IMR-90 (cell line): ENCODE measurements around the gene CECR2. TPM values are rescaled to one million over a fixed set of nuclear protein-coding genes. Genes with fewer than 3 reads are reported as not detected.

ENCODE experiments used
- ATAC-seq: fragments of 200-7000 bp; cut with Tn5 transposase; 2 replicates; pipeline ENCODE4 v1.9.1; 2020; ENCODE audit warnings: low read depth, mild to moderate bottlenecking, moderate library complexity
- BruUV-seq: library from RNA; stranded (reverse); fragments of 400-500 nt; replicated peaks from 2 replicates; lab custom pipeline; 2021; lab: Mats Ljungman, UMichigan
- CTCF ChIA-PET: fragments of 300-600 bp; formaldehyde crosslinking; extraction: SDS; loops from one replicate; lab custom pipeline; 2021; ENCODE audit warnings: antibody characterized with exemption; lab: Yijun Ruan, JAX
- POLR2A ChIA-PET: fragments of 300-600 bp; sonication (Branson Sonifier 250); formaldehyde crosslinking; loops from one replicate; lab custom pipeline; 2022; ENCODE audit warnings: antibody characterized with exemption; ENCODE audit not compliant: unreplicated experiment; lab: Charles Lee
- DNase-seq: peaks from one replicate; pipeline ENCODE4 v3.0.0; 2013
- H2AFZ ChIP-seq: replicated peaks from 2 replicates; pipeline ENCODE3; 2013; ENCODE audit warnings: low read length, mild to moderate bottlenecking; ENCODE audit not compliant: poor library complexity
- H2AK5ac ChIP-seq: 2 replicates; pipeline ENCODE4 v1.6.1; 2013; ENCODE audit warnings: low read depth, low read length, inconsistent platforms
- H2AK9ac ChIP-seq: replicated peaks from 2 replicates; pipeline ENCODE3; 2013; ENCODE audit warnings: mild to moderate bottlenecking, low read depth, low read length, moderate library complexity; ENCODE audit not compliant: poor library complexity
- H2BK120ac ChIP-seq: 2 replicates; pipeline ENCODE4 v1.6.1; 2013; ENCODE audit warnings: low read depth, low read length, inconsistent platforms
- H2BK15ac ChIP-seq: 3 replicates; pipeline ENCODE4 v1.6.1; 2013; ENCODE audit warnings: low read depth, low read length, inconsistent platforms
- H2BK20ac ChIP-seq: 2 replicates; pipeline ENCODE4 v1.6.1; 2013; ENCODE audit warnings: low read depth, mild to moderate bottlenecking, inconsistent platforms, low read length, moderate library complexity
- H2BK5ac ChIP-seq: 2 replicates; pipeline ENCODE4 v1.6.1; 2013; ENCODE audit warnings: mild to moderate bottlenecking, low read depth, low read length, inconsistent platforms; ENCODE audit not compliant: poor library complexity, severe bottlenecking
- H3K14ac ChIP-seq: replicated peaks from 2 replicates; pipeline ENCODE4 v1.6.1; 2013; ENCODE audit warnings: low read depth, low read length, inconsistent platforms
- H3K18ac ChIP-seq: 2 replicates; pipeline ENCODE4 v1.6.1; 2013; ENCODE audit warnings: low read depth, low read length, control low read depth
- H3K23ac ChIP-seq: 2 replicates; pipeline ENCODE4 v1.6.1; 2013; ENCODE audit warnings: low read depth, low read length, inconsistent platforms
- H3K27ac ChIP-seq: 2 replicates; pipeline ENCODE4 v1.5.1; 2013; ENCODE audit warnings: mild to moderate bottlenecking, control low read depth, low read length; ENCODE audit not compliant: insufficient read depth
- H3K27me3 ChIP-seq: 2 replicates; pipeline ENCODE4 v1.6.1; 2013; ENCODE audit warnings: low read length; ENCODE audit not compliant: control insufficient read depth, insufficient read depth
- H3K36me3 ChIP-seq: 2 replicates; pipeline ENCODE4 v1.6.1; 2013; ENCODE audit warnings: low read length, mixed read lengths; ENCODE audit not compliant: control insufficient read depth, insufficient read depth
- H3K4ac ChIP-seq: 2 replicates; pipeline ENCODE4 v1.6.1; 2013; ENCODE audit warnings: low read depth, low read length, inconsistent platforms
- H3K4me1 ChIP-seq: 2 replicates; pipeline ENCODE4 v1.6.1; 2013; ENCODE audit warnings: low read length, mixed read lengths; ENCODE audit not compliant: control insufficient read depth, insufficient read depth
- H3K4me2 ChIP-seq: 2 replicates; pipeline ENCODE4 v1.6.1; 2013; ENCODE audit warnings: low read depth, mild to moderate bottlenecking, control low read depth, low read length, moderate library complexity
- H3K4me3 ChIP-seq: 2 replicates; pipeline ENCODE4 v1.5.1; 2013; ENCODE audit warnings: low read depth, mild to moderate bottlenecking, control low read depth, low read length, moderate library complexity; ENCODE audit not compliant: insufficient read depth
- H3K56ac ChIP-seq: 2 replicates; pipeline ENCODE4 v1.6.1; 2013; ENCODE audit warnings: low read length, inconsistent platforms; ENCODE audit not compliant: insufficient read depth; ENCODE audit errors: extremely low read depth
- H3K79me1 ChIP-seq, 2 experiments: 2 replicates each; pipeline ENCODE4 v1.6.1; 2013; ENCODE audit warnings: low read length in 2 of 2, inconsistent platforms in 1 of 2, low read depth in 1 of 2
- H3K9ac ChIP-seq: 2 replicates; pipeline ENCODE4 v1.6.1; 2013; ENCODE audit warnings: low read depth, low read length, control low read depth
- H3K9me1 ChIP-seq: 2 replicates; pipeline ENCODE4 v1.6.1; 2013; ENCODE audit warnings: low read length, inconsistent platforms; ENCODE audit not compliant: insufficient read depth
- H3K9me3 ChIP-seq: 2 replicates; pipeline ENCODE4 v1.6.1; 2013; ENCODE audit warnings: low read length; ENCODE audit not compliant: control insufficient read depth, insufficient read depth
- H4K20me1 ChIP-seq: 2 replicates; pipeline ENCODE4 v1.6.1; 2013; ENCODE audit warnings: low read length, inconsistent platforms; ENCODE audit not compliant: insufficient read depth
- H4K5ac ChIP-seq: 2 replicates; pipeline ENCODE4 v1.6.1; 2013; ENCODE audit warnings: mild to moderate bottlenecking, low read depth, low read length, control low read depth
- H4K8ac ChIP-seq, 2 experiments: 2 replicates each; pipeline ENCODE4 v1.6.1; 2013; ENCODE audit warnings: low read depth in 2 of 2, low read length in 2 of 2, control low read depth in 1 of 2, inconsistent platforms in 1 of 2
- H4K91ac ChIP-seq: 2 replicates; pipeline ENCODE4 v1.6.1; 2013; ENCODE audit warnings: low read depth, low read length, inconsistent platforms; ENCODE audit not compliant: insufficient read depth
- BHLHE40 ChIP-seq: fragments of 150-350 bp; IDR thresholded peaks from 2 replicates; pipeline ENCODE4 v1.6.1; 2016; ENCODE audit warnings: mild to moderate bottlenecking, low read depth, low read length
- CEBPB ChIP-seq: IDR thresholded peaks from 2 replicates; pipeline ENCODE4 v1.6.1; 2012; ENCODE audit warnings: low read depth, low read length, improper control_type of control experiment
- CHD1 ChIP-seq: IDR thresholded peaks from 2 replicates; pipeline ENCODE4 v1.6.1; 2012; ENCODE audit warnings: low read depth, low read length, improper control_type of control experiment
- FOS ChIP-seq: fragments of 150-350 bp; IDR thresholded peaks from 2 replicates; pipeline ENCODE4 v1.6.1; 2016; ENCODE audit warnings: low read depth, low read length
- MAFK ChIP-seq: IDR thresholded peaks from 2 replicates; pipeline ENCODE4 v1.6.1; 2012; ENCODE audit warnings: low read depth, low read length, improper control_type of control experiment
- MAZ ChIP-seq: IDR thresholded peaks from 2 replicates; pipeline ENCODE4 v1.6.1; 2012; ENCODE audit warnings: low read depth, mild to moderate bottlenecking, low read length, improper control_type of control experiment, moderate library complexity, borderline replicate concordance
- MXI1 ChIP-seq: IDR thresholded peaks from 2 replicates; pipeline ENCODE4 v1.6.1; 2012; ENCODE audit warnings: low read depth, mild to moderate bottlenecking, low read length, moderate library complexity, borderline replicate concordance
- NFE2L2 ChIP-seq: fragments of 150-350 bp; IDR thresholded peaks from 2 replicates; pipeline ENCODE4 v1.6.1; 2016; ENCODE audit warnings: low read depth, mild to moderate bottlenecking, low read length
- POLR2A ChIP-seq: IDR thresholded peaks from 2 replicates; pipeline ENCODE4 v1.6.1; 2012; ENCODE audit warnings: mild to moderate bottlenecking, low read depth, low read length
- RAD21 ChIP-seq: IDR thresholded peaks from 2 replicates; pipeline ENCODE4 v1.6.1; 2012; ENCODE audit warnings: low read length, improper control_type of control experiment
- RCOR1 ChIP-seq: IDR thresholded peaks from 2 replicates; pipeline ENCODE4 v1.6.1; 2012; ENCODE audit warnings: mild to moderate bottlenecking, low read length, improper control_type of control experiment; ENCODE audit not compliant: insufficient replicate concordance
- RFX5 ChIP-seq: IDR thresholded peaks from 2 replicates; pipeline ENCODE4 v1.8.0; 2012; ENCODE audit warnings: low read depth, mild to moderate bottlenecking, low read length, moderate library complexity
- WGBS, 2 experiments: methylation state at CpG; one replicate each; pipeline versions ENCODE4 v1.1.5 to v1.1.7; 2013; ENCODE audit warnings: missing lambda C conversion rate in 2 of 2; ENCODE audit not compliant: insufficient read length in 1 of 2; ENCODE audit errors: extremely low coverage in 2 of 2; 5-methylcytosine and 5-hydroxymethylcytosine counted together
- dilution Hi-C: fragments of 300-500 bp; cut with HindIII; formaldehyde crosslinking; loops from one replicate; pipeline ENCODE4 v1.14.3; 2018; ENCODE audit warnings: low sequenced_read_pairs; ENCODE audit not compliant: unreplicated experiment
- in situ Hi-C: fragments of 300-500 bp; cut with MboI; formaldehyde crosslinking; loops from 3 replicates; pipeline ENCODE4 v1.14.3; 2019; ENCODE audit warnings: low sequenced_read_pairs, inconsistent platforms, mixed read lengths
- intact Hi-C: fragments of 100-400 bp; cut with micrococcal nuclease; formaldehyde crosslinking; loops from 2 replicates; pipeline ENCODE4 v1.10.0; 2022
- polyA plus RNA-seq, 3 experiments: library from polyadenylated mRNA; depleted of rRNA; stranded (reverse); fragments of >200 nt; gene quantifications; 2 replicates each; pipeline ENCODE4 v1.2.3, GENCODE V29; 2012; ENCODE audit warnings: low replicate concordance in 1 of 3
- total RNA-seq: library from RNA; depleted of rRNA; stranded (reverse); fragments of >200 nt; gene quantifications from 2 replicates; pipeline ENCODE4 v1.2.3, GENCODE V29; 2012
- TF ChIP-seq, protein P1 (sequence below): fragments of 150-350 bp; IDR thresholded peaks from 2 replicates; pipeline ENCODE4 v1.6.1; 2017; ENCODE audit warnings: mild to moderate bottlenecking, antibody characterized with exemption, low read length, low read depth
- TF ChIP-seq, protein P2 (sequence below): fragments of 150-350 bp; IDR thresholded peaks from 2 replicates; pipeline ENCODE4 v1.6.1; 2016; ENCODE audit warnings: low read depth, mild to moderate bottlenecking, low read length, moderate library complexity, borderline replicate concordance
- TF ChIP-seq, protein P3 (sequence below): conservative IDR thresholded peaks from 2 replicates; pipeline ENCODE4 v1.5.1; 2012; ENCODE audit warnings: mild to moderate bottlenecking, low read depth, low read length, improper control_type of control experiment

Gene CECR2
- total and polyA plus RNA-seq, 2 of the 4 experiments (the other 2 are of a cell fraction): under 0.01 TPM; not detected in 1

DNA sequence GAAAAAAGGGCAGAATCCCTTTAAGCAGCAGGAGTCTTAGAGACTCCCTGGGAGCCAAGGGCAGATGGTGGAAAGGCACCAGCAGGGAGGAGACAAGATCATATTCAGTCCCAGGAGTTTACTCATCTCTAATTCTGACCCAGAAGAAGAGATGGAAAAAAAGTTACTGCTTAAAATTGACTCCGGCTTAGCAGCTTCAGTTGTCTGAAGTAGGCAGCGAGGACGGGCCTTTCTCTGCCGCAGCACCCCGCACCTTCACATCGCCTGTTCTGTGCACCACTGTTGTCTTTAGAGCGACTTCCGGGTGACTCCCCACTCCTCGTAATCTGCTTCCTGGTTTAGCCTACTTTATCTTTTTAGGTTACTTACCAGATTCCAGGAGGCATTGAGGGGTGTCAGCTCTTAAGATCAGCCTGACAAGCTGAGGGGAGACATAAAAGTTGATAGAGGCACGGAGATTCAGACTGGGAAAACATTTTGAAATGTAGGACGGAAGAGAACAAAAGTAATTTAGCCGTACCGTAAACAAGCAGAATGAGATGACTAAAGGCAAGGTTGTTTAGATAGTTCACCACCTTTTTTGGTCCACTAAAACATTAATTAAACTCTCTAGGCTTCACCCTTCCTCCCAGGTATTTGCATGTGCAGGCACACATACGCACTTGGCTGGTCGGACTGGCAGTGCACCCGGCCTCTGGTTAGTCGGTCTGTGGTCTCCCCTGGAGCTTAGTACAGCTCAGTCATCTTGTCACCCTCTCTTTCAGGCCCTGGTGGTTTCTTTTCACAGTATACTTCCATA lies 74.3 kb downstream of the CECR2 start:
- Histone ChIP-seq H3K9me3 (no peaks in the 10 kb centered on the region), H3K9me1 (no peaks in the 10 kb centered on the region), H3K79me1 (no peaks in the 10 kb centered on the region), H2BK5ac (no peak overlapping the region), H3K4ac (no peak overlapping the region), H3K36me3 (no peaks in the 10 kb centered on the region), H4K5ac (no peak overlapping the region), H3K4me2 (no peak overlapping the region), H2BK20ac (no peak overlapping the region), H4K91ac (no peak overlapping the region), H3K9ac (no peak overlapping the region), H4K20me1 (no peaks in the 10 kb centered on the region), H2AK9ac (no peak overlapping the region), H3K27me3 (no peaks in the 10 kb centered on the region), H2BK15ac (no peak overlapping the region), H3K56ac (no peak overlapping the region), H3K23ac (no peak overlapping the region), H2BK120ac (no peak overlapping the region), H3K18ac (no peak overlapping the region), H2AK5ac (no peak overlapping the region), H3K4me1 (no peaks in the 10 kb centered on the region), H3K14ac (no peak overlapping the region), H2AFZ (no peak overlapping the region), H3K4me3 (no peak overlapping the region), H3K27ac (no peak overlapping the region), H4K8ac (no peak overlapping the region)
- intact Hi-C loops (no loop called here), in situ Hi-C loops (no loop called here), dilution Hi-C loops (no loop called here)
- BruUV-seq: no TSS peak
- DNase-seq: no peak
- ChIA-PET CTCF (interaction anchor here (0.6 to 1.5 kb wide), 2 partner anchors 9 to 31 kb away, joined by 3 read pairs; no protein-coding TSS in a partner anchor), POLR2A (no interaction called here)
- 80% methylated on average over 2 of the region's 17 CpGs; no CpG with 5 or more reads in 1 of the 2 experiments for WGBS, 2 experiments
- ATAC-seq: no peak
- no peak for TF ChIP-seq CEBPB
- TF ChIP-seq, protein P1, sequence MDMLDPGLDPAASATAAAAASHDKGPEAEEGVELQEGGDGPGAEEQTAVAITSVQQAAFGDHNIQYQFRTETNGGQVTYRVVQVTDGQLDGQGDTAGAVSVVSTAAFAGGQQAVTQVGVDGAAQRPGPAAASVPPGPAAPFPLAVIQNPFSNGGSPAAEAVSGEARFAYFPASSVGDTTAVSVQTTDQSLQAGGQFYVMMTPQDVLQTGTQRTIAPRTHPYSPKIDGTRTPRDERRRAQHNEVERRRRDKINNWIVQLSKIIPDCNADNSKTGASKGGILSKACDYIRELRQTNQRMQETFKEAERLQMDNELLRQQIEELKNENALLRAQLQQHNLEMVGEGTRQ: no peak
- no peak for TF ChIP-seq BHLHE40
- TF ChIP-seq CHD1: no peak
- TF ChIP-seq NFE2L2: no peak
- no peak for TF ChIP-seq RCOR1
- no peak for TF ChIP-seq MAZ
- TF ChIP-seq RAD21: no peak
- TF ChIP-seq, protein P2, sequence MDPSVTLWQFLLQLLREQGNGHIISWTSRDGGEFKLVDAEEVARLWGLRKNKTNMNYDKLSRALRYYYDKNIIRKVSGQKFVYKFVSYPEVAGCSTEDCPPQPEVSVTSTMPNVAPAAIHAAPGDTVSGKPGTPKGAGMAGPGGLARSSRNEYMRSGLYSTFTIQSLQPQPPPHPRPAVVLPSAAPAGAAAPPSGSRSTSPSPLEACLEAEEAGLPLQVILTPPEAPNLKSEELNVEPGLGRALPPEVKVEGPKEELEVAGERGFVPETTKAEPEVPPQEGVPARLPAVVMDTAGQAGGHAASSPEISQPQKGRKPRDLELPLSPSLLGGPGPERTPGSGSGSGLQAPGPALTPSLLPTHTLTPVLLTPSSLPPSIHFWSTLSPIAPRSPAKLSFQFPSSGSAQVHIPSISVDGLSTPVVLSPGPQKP: no peak
- TF ChIP-seq FOS: no peak
- no peak for TF ChIP-seq MXI1
- TF ChIP-seq, protein P3, sequence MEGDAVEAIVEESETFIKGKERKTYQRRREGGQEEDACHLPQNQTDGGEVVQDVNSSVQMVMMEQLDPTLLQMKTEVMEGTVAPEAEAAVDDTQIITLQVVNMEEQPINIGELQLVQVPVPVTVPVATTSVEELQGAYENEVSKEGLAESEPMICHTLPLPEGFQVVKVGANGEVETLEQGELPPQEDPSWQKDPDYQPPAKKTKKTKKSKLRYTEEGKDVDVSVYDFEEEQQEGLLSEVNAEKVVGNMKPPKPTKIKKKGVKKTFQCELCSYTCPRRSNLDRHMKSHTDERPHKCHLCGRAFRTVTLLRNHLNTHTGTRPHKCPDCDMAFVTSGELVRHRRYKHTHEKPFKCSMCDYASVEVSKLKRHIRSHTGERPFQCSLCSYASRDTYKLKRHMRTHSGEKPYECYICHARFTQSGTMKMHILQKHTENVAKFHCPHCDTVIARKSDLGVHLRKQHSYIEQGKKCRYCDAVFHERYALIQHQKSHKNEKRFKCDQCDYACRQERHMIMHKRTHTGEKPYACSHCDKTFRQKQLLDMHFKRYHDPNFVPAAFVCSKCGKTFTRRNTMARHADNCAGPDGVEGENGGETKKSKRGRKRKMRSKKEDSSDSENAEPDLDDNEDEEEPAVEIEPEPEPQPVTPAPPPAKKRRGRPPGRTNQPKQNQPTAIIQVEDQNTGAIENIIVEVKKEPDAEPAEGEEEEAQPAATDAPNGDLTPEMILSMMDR: no peak
- no peak for TF ChIP-seq MAFK
- TF ChIP-seq POLR2A: no peak
- no peak for TF ChIP-seq RFX5
